ENCODE data around the gene PPP4R4. TPM values are rescaled to one million over a fixed set of nuclear protein-coding genes. Genes with fewer than 3 reads are reported as not detected.

PPP4R4 gene
- total and polyA plus RNA-seq, 2 of the 4 experiments (the other 2 are of a cell fraction): 0.17 to 0.36 TPM

DNA sequence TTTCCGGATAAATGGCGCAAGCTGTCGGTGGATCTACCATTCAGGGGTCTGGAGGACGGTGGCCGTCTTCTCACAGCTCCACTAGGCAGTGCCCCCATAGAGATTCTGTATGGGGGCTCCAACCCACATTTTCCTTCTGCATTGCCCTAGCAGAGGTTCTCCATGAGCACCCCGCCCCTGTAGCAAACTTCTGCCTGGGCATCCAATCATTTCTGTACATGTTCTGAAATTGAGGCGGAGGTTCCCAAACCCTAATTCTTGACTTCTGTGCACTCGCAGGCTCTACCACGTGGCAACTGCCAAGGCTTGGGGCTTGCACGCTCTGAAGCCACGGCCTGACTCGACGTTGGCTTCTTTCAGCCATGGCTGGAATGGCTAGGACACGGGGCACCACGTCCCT lies 124.0 kb downstream of the PPP4R4 start:
- Histone ChIP-seq H3K14ac (replicated peaks; ENCODE audit: low read depth, low read length) (no peak overlapping the region), H3K27me3 (ENCODE audit: control insufficient read depth, insufficient read depth, low read length) (no peaks in the 10 kb centered on the region), H2BK120ac (ENCODE audit: low read depth, low read length) (no peak overlapping the region), H3K9me1 (ENCODE audit: insufficient read depth, low read length) (no peaks in the 10 kb centered on the region), H2BK5ac (ENCODE audit: low read depth, low read length, poor library complexity, severe bottlenecking) (no peak overlapping the region), H4K5ac (ENCODE audit: low read depth, low read length) (no peak overlapping the region), H3K9me3 (ENCODE audit: control insufficient read depth, insufficient read depth, low read length) (no peaks in the 10 kb centered on the region), H4K91ac (ENCODE audit: insufficient read depth, low read depth, low read length) (no peak overlapping the region), H2BK20ac (ENCODE audit: low read depth, low read length) (no peak overlapping the region), H3K23ac (ENCODE audit: low read depth, low read length) (no peak overlapping the region), H3K18ac (ENCODE audit: low read depth, low read length) (no peak overlapping the region), H3K27ac (ENCODE audit: insufficient read depth, low read length) (no peak overlapping the region), H3K4me3 (ENCODE audit: insufficient read depth, low read depth, low read length) (no peak overlapping the region), H2AK9ac (replicated peaks; ENCODE audit: low read depth, low read length, poor library complexity) (no peak overlapping the region), H3K56ac (ENCODE audit: extremely low read depth, insufficient read depth, low read length) (no peak overlapping the region), H3K4me1 (ENCODE audit: control insufficient read depth, insufficient read depth, low read length) (no peaks in the 10 kb centered on the region), H3K9ac (ENCODE audit: low read depth, low read length) (no peak overlapping the region), H3K79me1 (ENCODE audit: low read depth in 1 of 2, low read length in 2 of 2) (no peaks in the 10 kb centered on the region), H2AK5ac (ENCODE audit: low read depth, low read length) (no peak overlapping the region), H2BK15ac (ENCODE audit: low read depth, low read length) (no peak overlapping the region), H4K20me1 (ENCODE audit: insufficient read depth, low read length) (no peaks in the 10 kb centered on the region), H2AFZ (replicated peaks; ENCODE audit: low read length, poor library complexity) (no peak overlapping the region), H3K36me3 (ENCODE audit: control insufficient read depth, insufficient read depth, low read length) (no peaks in the 10 kb centered on the region), H3K4me2 (ENCODE audit: low read depth, low read length) (no peak overlapping the region), H3K4ac (ENCODE audit: low read depth, low read length) (no peak overlapping the region), H4K8ac (ENCODE audit: low read depth in 2 of 2, low read length in 2 of 2) (no peak overlapping the region)
- ChIA-PET POLR2A (ENCODE audit: unreplicated experiment) (no interaction called here), CTCF (no interaction called here)
- no peak for DNase-seq
- WGBS, 2 experiments (ENCODE audit: extremely low coverage in 2 of 2, insufficient read length in 1 of 2): 83% methylated on average over 2 of the region's 15 CpGs; no CpG with 5 or more reads in 1 of the 2 experiments
- TF ChIP-seq POLR2A (IDR thresholded peaks at IDR 0.05; ENCODE audit: low read depth, low read length): no peak
- TF ChIP-seq MXI1 (IDR thresholded peaks at IDR 0.05; ENCODE audit: borderline replicate concordance, low read depth, low read length): no peak
- no peak for TF ChIP-seq RAD21 (IDR thresholded peaks at IDR 0.05; ENCODE audit: low read length)
- TF ChIP-seq, protein P1, sequence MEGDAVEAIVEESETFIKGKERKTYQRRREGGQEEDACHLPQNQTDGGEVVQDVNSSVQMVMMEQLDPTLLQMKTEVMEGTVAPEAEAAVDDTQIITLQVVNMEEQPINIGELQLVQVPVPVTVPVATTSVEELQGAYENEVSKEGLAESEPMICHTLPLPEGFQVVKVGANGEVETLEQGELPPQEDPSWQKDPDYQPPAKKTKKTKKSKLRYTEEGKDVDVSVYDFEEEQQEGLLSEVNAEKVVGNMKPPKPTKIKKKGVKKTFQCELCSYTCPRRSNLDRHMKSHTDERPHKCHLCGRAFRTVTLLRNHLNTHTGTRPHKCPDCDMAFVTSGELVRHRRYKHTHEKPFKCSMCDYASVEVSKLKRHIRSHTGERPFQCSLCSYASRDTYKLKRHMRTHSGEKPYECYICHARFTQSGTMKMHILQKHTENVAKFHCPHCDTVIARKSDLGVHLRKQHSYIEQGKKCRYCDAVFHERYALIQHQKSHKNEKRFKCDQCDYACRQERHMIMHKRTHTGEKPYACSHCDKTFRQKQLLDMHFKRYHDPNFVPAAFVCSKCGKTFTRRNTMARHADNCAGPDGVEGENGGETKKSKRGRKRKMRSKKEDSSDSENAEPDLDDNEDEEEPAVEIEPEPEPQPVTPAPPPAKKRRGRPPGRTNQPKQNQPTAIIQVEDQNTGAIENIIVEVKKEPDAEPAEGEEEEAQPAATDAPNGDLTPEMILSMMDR (conservative IDR thresholded peaks at IDR 0.05; ENCODE audit: low read depth, low read length): no peak
- TF ChIP-seq, protein P2, sequence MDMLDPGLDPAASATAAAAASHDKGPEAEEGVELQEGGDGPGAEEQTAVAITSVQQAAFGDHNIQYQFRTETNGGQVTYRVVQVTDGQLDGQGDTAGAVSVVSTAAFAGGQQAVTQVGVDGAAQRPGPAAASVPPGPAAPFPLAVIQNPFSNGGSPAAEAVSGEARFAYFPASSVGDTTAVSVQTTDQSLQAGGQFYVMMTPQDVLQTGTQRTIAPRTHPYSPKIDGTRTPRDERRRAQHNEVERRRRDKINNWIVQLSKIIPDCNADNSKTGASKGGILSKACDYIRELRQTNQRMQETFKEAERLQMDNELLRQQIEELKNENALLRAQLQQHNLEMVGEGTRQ (IDR thresholded peaks at IDR 0.05; ENCODE audit: low read depth, low read length): no peak
- TF ChIP-seq CHD1 (IDR thresholded peaks at IDR 0.05; ENCODE audit: low read depth, low read length): no peak
- TF ChIP-seq MAFK (IDR thresholded peaks at IDR 0.05; ENCODE audit: low read depth, low read length): no peak
- TF ChIP-seq BHLHE40 (IDR thresholded peaks at IDR 0.05; ENCODE audit: low read depth, low read length): no peak
- TF ChIP-seq NFE2L2 (IDR thresholded peaks at IDR 0.05; ENCODE audit: low read depth, low read length): no peak
- TF ChIP-seq FOS (IDR thresholded peaks at IDR 0.05; ENCODE audit: low read depth, low read length): no peak
- no TSS peak for BruUV-seq (replicated peaks)
- no peak for ATAC-seq (ENCODE audit: low read depth)
- dilution Hi-C loops (cut with HindIII; ENCODE audit: low sequenced_read_pairs, unreplicated experiment) (no loop called here), in situ Hi-C loops (cut with MboI; ENCODE audit: low sequenced_read_pairs) (no loop called here), intact Hi-C loops (cut with micrococcal nuclease) (no loop called here)

Measured in IMR-90 (cell line).